ENCODE data around the gene INSIG2. TPM values are rescaled to one million over a fixed set of nuclear protein-coding genes. Genes with fewer than 3 reads are reported as not detected.

INSIG2 gene
- total RNA-seq, 1 experiment from 2014 or later: 12.2 TPM

- H3K4me3 ChIP-seq (ENCODE audit: low read depth, low read length): no peak overlapping the region
Observed at GRCh38 chr2:118046634-118047210, 41.5 kb upstream of the INSIG2 start.

GRCh38 chr2:118047380-118047826, 40.9 kb upstream of the INSIG2 start:
- no TSS peak for BruUV-seq (replicated peaks)
- H3K27me3 ChIP-seq (replicated peaks; ENCODE audit: control insufficient read depth, insufficient read depth, low read length): no peaks in the 10 kb centered on the region; the same call in 1 of the 2 replicates
- H3K9me3 Mint-ChIP-seq (ENCODE audit: unreplicated experiment): no peaks in the 10 kb centered on the region
- no peak overlapping the region for H3K27ac Mint-ChIP-seq (ENCODE audit: unreplicated experiment)
- H3K4me1 ChIP-seq: no peaks in the 10 kb centered on the region
- DNase-seq: no peak
- no peaks in the 10 kb centered on the region for H3K9me3 ChIP-seq
- H3K4me1 Mint-ChIP-seq (ENCODE audit: low read depth, unreplicated experiment): no peaks in the 10 kb centered on the region
- CTCF ChIA-PET: interaction anchor here (0.6 to 1.6 kb wide), 10 partner anchors 13 to 808 kb away, joined by 3 to 13 read pairs (median 4); partner anchors contain the start of gene INSIG2
- peaks cover 21% of the 10 kb centered on the region for H3K27me3 Mint-ChIP-seq (ENCODE audit: insufficient read depth, unreplicated experiment)
- POLR2A ChIA-PET: no interaction called here
- no peak overlapping the region for H3K4me3 ChIP-seq (ENCODE audit: low read depth, low read length)
- TF ChIP-seq CTCF (IDR thresholded peaks at IDR 0.05; ENCODE audit: insufficient read depth in 1 of 2, low read depth in 1 of 2, low read length in 1 of 2, severe bottlenecking in 1 of 2, unreplicated experiment in 1 of 2): no peak
- no peaks in the 10 kb centered on the region for H3K36me3 Mint-ChIP-seq (ENCODE audit: insufficient read depth, unreplicated experiment)
- intact Hi-C loops (cut with micrococcal nuclease; ENCODE audit: unreplicated experiment): loop anchor here (5.0 to 10.0 kb wide), 2 partner anchors 140 to 177 kb away; no protein-coding TSS in a partner anchor
- H3K4me3 Mint-ChIP-seq (ENCODE audit: unreplicated experiment): no peak overlapping the region
- no peaks in the 10 kb centered on the region for H3K36me3 ChIP-seq (ENCODE audit: control insufficient read depth, insufficient read depth, low read length)

More at GRCh38 chr2:118046634-118047210, 41.5 kb upstream of the INSIG2 start:
- H3K4me3 Mint-ChIP-seq (ENCODE audit: unreplicated experiment): no peak overlapping the region
- peak; percentile 58 to 70 for TF ChIP-seq CTCF (IDR thresholded peaks at IDR 0.05; ENCODE audit: insufficient read depth in 1 of 2, low read depth in 1 of 2, low read length in 1 of 2, severe bottlenecking in 1 of 2, unreplicated experiment in 1 of 2)
- no peak overlapping the region for H3K27ac Mint-ChIP-seq (ENCODE audit: unreplicated experiment)
- Histone ChIP-seq H3K4me1 (no peaks in the 10 kb centered on the region), H3K9me3 (no peaks in the 10 kb centered on the region), H3K36me3 (ENCODE audit: control insufficient read depth, insufficient read depth, low read length) (no peaks in the 10 kb centered on the region), H3K27me3 (replicated peaks; ENCODE audit: control insufficient read depth, insufficient read depth, low read length) (no peaks in the 10 kb centered on the region; the same call in 1 of the 2 replicates)
- no peaks in the 10 kb centered on the region for H3K4me1 Mint-ChIP-seq (ENCODE audit: low read depth, unreplicated experiment)
- DNase-seq: peak in 1 of 2 experiments; percentile 4
- ChIA-PET CTCF (interaction anchor here (0.6 to 1.6 kb wide), 15 partner anchors 14 to 809 kb away, joined by 3 to 13 read pairs (median 4); partner anchors contain the start of genes CCDC93 and INSIG2), POLR2A (interaction anchor here (1.0 kb wide), 1 partner anchor 32 kb away, joined by 3 read pairs; no protein-coding TSS in a partner anchor)
- H3K27me3 Mint-ChIP-seq (ENCODE audit: insufficient read depth, unreplicated experiment): peaks cover 20% of the 10 kb centered on the region
- no peaks in the 10 kb centered on the region for H3K9me3 Mint-ChIP-seq (ENCODE audit: unreplicated experiment)
- H3K36me3 Mint-ChIP-seq (ENCODE audit: insufficient read depth, unreplicated experiment): no peaks in the 10 kb centered on the region
- intact Hi-C loops (cut with micrococcal nuclease; ENCODE audit: unreplicated experiment): loop anchor here (1.0 to 10.0 kb wide), 4 partner anchors 15 to 819 kb away; no protein-coding TSS in a partner anchor
- no TSS peak for BruUV-seq (replicated peaks)

GRCh38 chr2:118048401-118048800, 39.9 kb upstream of the INSIG2 start:
- ChIA-PET POLR2A (no interaction called here), CTCF (no interaction called here)
- H3K4me3 Mint-ChIP-seq (ENCODE audit: unreplicated experiment): no peak overlapping the region
- intact Hi-C loops (cut with micrococcal nuclease; ENCODE audit: unreplicated experiment): loop anchor here (5.0 to 10.0 kb wide), 2 partner anchors 139 to 176 kb away; no protein-coding TSS in a partner anchor
- no peaks in the 10 kb centered on the region for H3K9me3 Mint-ChIP-seq (ENCODE audit: unreplicated experiment)
- no peak for DNase-seq
- no peaks in the 10 kb centered on the region; the same call in 1 of the 2 replicates for H3K27me3 ChIP-seq (replicated peaks; ENCODE audit: control insufficient read depth, insufficient read depth, low read length)
- no peaks in the 10 kb centered on the region for H3K4me1 Mint-ChIP-seq (ENCODE audit: low read depth, unreplicated experiment)
- no peak for TF ChIP-seq CTCF (IDR thresholded peaks at IDR 0.05; ENCODE audit: insufficient read depth in 1 of 2, low read depth in 1 of 2, low read length in 1 of 2, severe bottlenecking in 1 of 2, unreplicated experiment in 1 of 2)
- no peaks in the 10 kb centered on the region for H3K9me3 ChIP-seq
- H3K4me1 ChIP-seq: no peaks in the 10 kb centered on the region
- H3K36me3 Mint-ChIP-seq (ENCODE audit: insufficient read depth, unreplicated experiment): no peaks in the 10 kb centered on the region
- BruUV-seq (replicated peaks): no TSS peak
- no peak overlapping the region for H3K4me3 ChIP-seq (ENCODE audit: low read depth, low read length)
- peaks cover 17% of the 10 kb centered on the region for H3K27me3 Mint-ChIP-seq (ENCODE audit: insufficient read depth, unreplicated experiment)
- no peaks in the 10 kb centered on the region for H3K36me3 ChIP-seq (ENCODE audit: control insufficient read depth, insufficient read depth, low read length)
- no peak overlapping the region for H3K27ac Mint-ChIP-seq (ENCODE audit: unreplicated experiment)
